GM23338 (cell line): ENCODE measurements around the gene FAM13A. TPM values are rescaled to one million over a fixed set of nuclear protein-coding genes. Genes with fewer than 3 reads are reported as not detected.

Experiments
- ATAC-seq: fragments of 200-7000 bp; cut with Tn5 transposase; 3 replicates; pipeline ENCODE4 v1.9.1; 2020
- DNase-seq: peaks from one replicate; pipeline ENCODE4 v3.0.0-alpha.2; 2015; ENCODE audit warnings: low spot score
- H2AFZ ChIP-seq: fragments of 200-600 bp; sonication (generic); 2 replicates; pipeline ENCODE4 v1.8.0; 2016; ENCODE audit warnings: antibody characterized with exemption, mild to moderate bottlenecking, moderate library complexity
- H3F3A ChIP-seq: fragments of 200-600 bp; sonication (generic); replicated peaks from 2 replicates; pipeline ENCODE4 v1.8.0; 2017; ENCODE audit warnings: antibody characterized with exemption, mixed run types, low read depth
- H3K27ac ChIP-seq: fragments of 200-600 bp; sonication (generic); 2 replicates; pipeline ENCODE4 v1.6.1; 2016; ENCODE audit warnings: low read depth
- H3K27me3 ChIP-seq: fragments of 200-600 bp; sonication (generic); 2 replicates; pipeline ENCODE4 v1.8.0; 2016; ENCODE audit warnings: mild to moderate bottlenecking, mixed run types, moderate library complexity; ENCODE audit not compliant: insufficient read depth
- H3K36me3 ChIP-seq: fragments of 200-600 bp; sonication (generic); 2 replicates; pipeline ENCODE4 v1.8.0; 2016; ENCODE audit warnings: mild to moderate bottlenecking; ENCODE audit not compliant: insufficient read depth
- H3K4me1 ChIP-seq: fragments of 200-600 bp; sonication (generic); 2 replicates; pipeline ENCODE4 v1.8.0; 2016; ENCODE audit warnings: mild to moderate bottlenecking, moderate library complexity; ENCODE audit not compliant: insufficient read depth
- H3K4me2 ChIP-seq: fragments of 200-600 bp; sonication (generic); 2 replicates; pipeline ENCODE4 v1.7.1; 2017; ENCODE audit warnings: mixed run types
- H3K4me3 ChIP-seq: fragments of 200-600 bp; sonication (generic); 2 replicates; pipeline ENCODE4 v1.6.1; 2016; ENCODE audit warnings: mixed run types
- H3K79me2 ChIP-seq: fragments of 200-600 bp; sonication (generic); replicated peaks from 2 replicates; pipeline ENCODE4 v1.8.0; 2017; ENCODE audit warnings: mild to moderate bottlenecking; ENCODE audit not compliant: insufficient read depth
- H3K9me2 ChIP-seq: fragments of 200-600 bp; sonication (generic); 2 replicates; pipeline ENCODE4 v1.8.0; 2017; ENCODE audit not compliant: insufficient read depth
- H4K20me1 ChIP-seq: fragments of 200-600 bp; sonication (generic); replicated peaks from 2 replicates; pipeline ENCODE4 v1.8.0; 2017; ENCODE audit warnings: mild to moderate bottlenecking; ENCODE audit not compliant: insufficient read depth
- H3K27ac Mint-ChIP-seq: 2 replicates; pipeline ENCODE4 v1.8.0; 2020; ENCODE audit warnings: inconsistent platforms, mild to moderate bottlenecking, moderate library complexity, mixed read lengths
- H3K27me3 Mint-ChIP-seq: 3 replicates; pipeline ENCODE4 v1.8.0; 2022; ENCODE audit warnings: low read depth, mild to moderate bottlenecking, moderate library complexity, mixed read lengths, inconsistent platforms; ENCODE audit not compliant: insufficient read depth, poor library complexity
- H3K36me3 Mint-ChIP-seq: 3 replicates; pipeline ENCODE4 v1.8.0; 2021; ENCODE audit warnings: low read depth, mild to moderate bottlenecking, inconsistent platforms, moderate library complexity, mixed read lengths
- H3K4me1 Mint-ChIP-seq: 3 replicates; pipeline ENCODE4 v1.8.0; 2020; ENCODE audit warnings: mild to moderate bottlenecking, inconsistent platforms, mixed read lengths
- H3K4me3 Mint-ChIP-seq: 3 replicates; pipeline ENCODE4 v1.8.0; 2021; ENCODE audit warnings: moderate library complexity, mild to moderate bottlenecking, inconsistent platforms, mixed read lengths
- H3K9me3 Mint-ChIP-seq: 3 replicates; pipeline ENCODE4 v1.8.0; 2020; ENCODE audit warnings: moderate library complexity, mild to moderate bottlenecking, inconsistent platforms, mixed read lengths
- CREB1 ChIP-seq: fragments of 250-450 bp; sonication (Bioruptor Pico); IDR thresholded peaks from 2 replicates; pipeline ENCODE4 v1.5.0; 2020; ENCODE audit warnings: low read depth, mild to moderate bottlenecking, moderate library complexity
- CTCF ChIP-seq, 2 experiments: fragments of 200-600 bp in 1 of 2; sonication (generic) in 1 of 2; conservative IDR thresholded peaks; 2 replicates each; pipeline versions ENCODE4 v1.5.1 to v1.6.1; 2016 to 2017; ENCODE audit warnings: antibody characterized with exemption in 2 of 2, low read depth in 2 of 2, mild to moderate bottlenecking in 2 of 2, moderate library complexity in 1 of 2
- EZH2 ChIP-seq: fragments of 200-600 bp; sonication (generic); IDR thresholded peaks from one replicate; pipeline ENCODE4 v1.8.0; 2017; ENCODE audit warnings: antibody characterized with exemption, mild to moderate bottlenecking, low read depth; ENCODE audit not compliant: unreplicated experiment
- EZH2phosphoT487 ChIP-seq: fragments of 200-600 bp; sonication (generic); IDR thresholded peaks from one replicate; pipeline ENCODE4 v1.8.1; 2018; ENCODE audit warnings: antibody characterized with exemption; ENCODE audit not compliant: unreplicated experiment
- JUNB ChIP-seq: IDR thresholded peaks from one replicate; pipeline ENCODE4 v1.6.1; 2016; ENCODE audit warnings: antibody characterized with exemption; ENCODE audit not compliant: unreplicated experiment
- REST ChIP-seq: IDR thresholded peaks from one replicate; pipeline ENCODE4 v1.6.1; 2018; ENCODE audit warnings: antibody characterized with exemption; ENCODE audit not compliant: unreplicated experiment
- ZNF114 ChIP-seq: fragments of 250-450 bp; sonication (Bioruptor Pico); IDR thresholded peaks from 2 replicates; pipeline ENCODE4 v1.5.0; 2020; ENCODE audit warnings: mild to moderate bottlenecking, moderate library complexity
- ZNF462 ChIP-seq: fragments of 250-450 bp; sonication (Bioruptor Pico); IDR thresholded peaks from 2 replicates; pipeline ENCODE4 v1.5.0; 2020; ENCODE audit warnings: mild to moderate bottlenecking, moderate library complexity
- polyA plus RNA-seq: library from polyadenylated mRNA; unstranded; fragments of >200 nt; fragmentation: Nextera tagmentation; extraction: Ambion mirVana; gene quantifications from 2 replicates; pipeline ENCODE4 v1.2.1, GENCODE V29; 2016
- total RNA-seq: library from RNA; depleted of rRNA; stranded (reverse); fragments of >200 nt; shearing (Covaris generic); gene quantifications from 2 replicates; pipeline ENCODE4 v1.2.3, GENCODE V29; 2014

Gene FAM13A
- total and polyA plus RNA-seq, 2 experiments from 2014 or later, result 13.9 to 28.4 TPM

DNA sequence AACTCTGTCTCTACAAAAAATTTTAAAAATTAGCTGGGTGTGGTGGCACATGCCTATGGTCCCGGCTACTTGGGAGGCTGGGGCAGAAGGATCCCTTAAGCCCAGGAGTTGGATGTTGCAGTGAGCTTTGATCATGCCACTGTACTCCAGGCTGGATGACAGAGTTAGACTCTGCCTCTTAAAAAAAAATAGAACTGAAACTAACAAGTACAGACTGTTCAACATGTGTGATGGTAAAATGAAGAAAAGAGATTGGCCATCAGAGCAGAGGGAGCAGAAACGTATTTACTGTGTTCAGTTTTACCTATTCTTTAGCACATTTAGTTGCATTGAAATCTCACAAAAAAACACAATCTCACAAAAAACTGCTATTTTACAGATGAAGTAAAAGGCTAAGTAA, 281.5 kb downstream of the FAM13A start (continued):
- TF ChIP-seq REST (no peak), ZNF114 (CRISPR knock-in tag) (no peak)

DNA sequence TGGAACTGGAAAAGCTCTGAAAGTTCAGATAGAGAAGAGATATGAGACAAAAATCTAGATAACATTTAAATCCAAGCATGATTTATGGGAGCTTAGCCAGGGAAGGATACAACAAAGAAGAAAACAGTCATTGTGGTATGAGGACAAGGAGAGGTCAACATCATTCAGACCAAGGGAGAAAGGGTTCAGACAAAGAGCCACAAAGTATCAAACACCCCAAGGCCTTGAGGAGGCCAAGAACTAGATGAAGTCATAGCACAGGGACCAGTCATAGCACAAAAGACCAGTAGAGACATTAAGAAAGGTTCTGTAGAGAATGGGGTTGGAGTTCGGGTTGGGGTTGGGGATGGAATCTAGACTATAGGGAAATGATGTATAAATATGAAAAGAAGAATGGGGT, 282.0 kb downstream of the FAM13A start:
- H2AFZ ChIP-seq, result no peak overlapping the region
- ATAC-seq, result no peak
- no peaks in the 10 kb centered on the region for H3K79me2 ChIP-seq
- Mint-ChIP-seq H3K36me3 (peaks cover 6% of the 10 kb centered on the region; the same call in 1 of the 3 replicates), H3K27me3 (no peaks in the 10 kb centered on the region), H3K9me3 (no peaks in the 10 kb centered on the region), H3K4me1 (no peaks in the 10 kb centered on the region), H3K4me3 (no peak overlapping the region), H3K27ac (no peak overlapping the region)
- H3K27ac ChIP-seq, result no peak overlapping the region
- DNase-seq, result no peak
- no peaks in the 10 kb centered on the region for H3K4me1 ChIP-seq
- no peak overlapping the region for H3K4me2 ChIP-seq
- no peaks in the 10 kb centered on the region for H3F3A ChIP-seq
- no peaks in the 10 kb centered on the region for H3K27me3 ChIP-seq
- H3K4me3 ChIP-seq, result no peak overlapping the region
- no peaks in the 10 kb centered on the region for H3K36me3 ChIP-seq
- H4K20me1 ChIP-seq, result no peaks in the 10 kb centered on the region
- H3K9me2 ChIP-seq, result peaks cover 18% of the 10 kb centered on the region
- no peak for TF ChIP-seq JUNB
- TF ChIP-seq EZH2phosphoT487, result no peak
- TF ChIP-seq EZH2, result no peak
- no peak for TF ChIP-seq REST
- no peak for TF ChIP-seq CREB1 (CRISPR knock-in tag)
- TF ChIP-seq CTCF (conservative IDR thresholded peaks at IDR 0.05; ENCODE audit: low read depth in 2 of 2), result no peak
- TF ChIP-seq ZNF114 (CRISPR knock-in tag), result no peak
- no peak for TF ChIP-seq ZNF462 (CRISPR knock-in tag)
